ENCODE results near the gene PROK1.

The PROK1 gene

DNA sequence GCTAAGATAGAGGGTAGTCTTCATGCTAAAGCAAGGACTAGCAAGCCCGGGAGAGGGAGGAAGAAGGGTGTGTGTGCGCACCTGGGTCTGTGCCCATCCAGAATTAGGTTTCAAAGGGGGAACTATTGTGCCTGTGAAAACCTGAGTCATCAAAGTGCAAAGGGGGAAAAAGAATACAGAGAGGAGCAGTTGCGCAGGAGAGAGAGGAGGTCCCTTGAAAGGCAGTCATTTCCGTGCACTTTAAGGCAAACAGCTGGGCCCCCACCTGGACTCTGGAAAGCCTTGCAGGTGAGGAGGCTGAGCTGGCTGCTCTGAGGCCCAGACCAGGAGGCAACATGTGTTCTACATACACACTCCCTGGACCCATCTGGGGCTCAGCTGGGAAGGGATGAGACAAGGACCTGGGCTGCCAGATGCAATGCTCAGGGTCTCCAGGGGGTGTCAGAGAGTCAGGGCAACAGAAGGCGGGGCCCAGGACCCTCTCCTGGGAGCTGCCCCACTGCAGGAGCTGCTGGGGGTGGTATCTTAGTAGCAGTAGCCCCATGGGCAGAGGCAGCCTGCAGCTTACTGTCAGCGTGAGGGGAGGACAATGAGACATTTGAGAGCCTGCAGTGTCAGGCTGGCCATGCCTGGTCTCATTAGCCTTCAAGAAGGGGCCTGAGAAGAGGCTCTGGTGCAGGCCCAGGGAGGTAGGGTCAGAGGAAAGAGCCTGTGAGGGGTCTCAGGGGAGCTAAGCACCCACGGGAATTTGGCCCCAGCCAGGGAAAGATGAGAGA is 14.3 kb downstream of the PROK1 start:
- DNase-seq (ENCODE audit: low read depth in 2 of 2) = no peak

DNA sequence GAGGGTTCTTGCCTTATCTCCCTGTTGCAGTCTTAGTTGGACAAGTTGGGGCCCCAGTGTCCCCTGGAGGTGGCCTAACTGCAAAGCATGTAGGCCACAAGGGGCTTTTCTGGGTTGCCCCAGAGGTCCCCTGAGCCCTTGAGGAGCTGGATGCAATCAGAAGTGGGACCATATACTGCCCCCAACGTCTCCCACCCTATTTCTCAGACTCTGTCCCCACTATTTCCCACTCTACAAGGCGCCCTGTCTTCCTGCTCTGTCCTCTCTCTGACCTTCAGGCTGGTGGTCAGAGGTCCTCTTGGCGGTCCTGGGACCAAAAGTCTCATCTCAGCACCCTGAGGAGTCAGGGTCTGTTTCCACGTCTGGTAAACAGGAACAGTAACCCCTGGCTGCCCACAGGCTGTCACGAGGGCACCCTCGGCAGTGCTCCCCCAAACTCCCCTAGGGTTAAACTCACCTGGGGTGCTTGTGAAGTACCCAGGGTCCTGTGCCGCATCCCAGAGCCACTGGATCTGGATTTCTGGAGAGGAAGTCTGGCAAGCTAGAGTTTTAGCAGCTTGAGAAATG is 14.9 kb downstream of the PROK1 start:
- DNase-seq (ENCODE audit: low read depth in 2 of 2) = no peak

DNA sequence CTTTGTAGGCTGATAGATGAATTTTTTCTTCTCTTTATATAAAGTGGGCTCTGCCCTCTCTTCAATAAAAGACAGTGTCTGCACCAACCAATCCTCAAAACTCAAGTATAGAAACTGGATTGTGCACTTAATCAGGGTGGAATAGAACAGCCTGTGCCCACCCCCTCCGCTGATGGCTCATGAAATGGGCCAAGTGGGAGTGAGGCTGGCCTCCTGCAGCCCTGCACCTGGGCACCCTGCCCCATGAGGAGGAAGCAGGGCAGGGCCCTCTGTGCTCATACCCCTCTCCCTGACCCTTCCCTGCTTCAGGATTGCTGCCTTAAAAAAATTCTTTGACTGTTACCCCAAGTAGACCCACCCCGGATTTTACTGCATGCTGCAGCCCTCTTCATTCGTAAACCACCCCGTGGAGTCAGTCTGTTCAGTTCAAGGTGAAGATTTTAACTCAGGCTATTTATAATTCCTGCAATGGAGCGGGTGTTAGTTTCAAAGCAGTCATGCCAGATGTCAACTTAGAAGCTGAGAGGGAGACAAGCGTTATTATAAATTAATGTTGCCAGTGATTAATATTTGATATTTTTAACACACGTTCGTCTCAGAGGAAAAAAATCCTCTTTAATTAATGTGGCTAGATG is 15.8 kb downstream of the PROK1 start:
- no peak for DNase-seq (ENCODE audit: low read depth in 2 of 2)

DNA sequence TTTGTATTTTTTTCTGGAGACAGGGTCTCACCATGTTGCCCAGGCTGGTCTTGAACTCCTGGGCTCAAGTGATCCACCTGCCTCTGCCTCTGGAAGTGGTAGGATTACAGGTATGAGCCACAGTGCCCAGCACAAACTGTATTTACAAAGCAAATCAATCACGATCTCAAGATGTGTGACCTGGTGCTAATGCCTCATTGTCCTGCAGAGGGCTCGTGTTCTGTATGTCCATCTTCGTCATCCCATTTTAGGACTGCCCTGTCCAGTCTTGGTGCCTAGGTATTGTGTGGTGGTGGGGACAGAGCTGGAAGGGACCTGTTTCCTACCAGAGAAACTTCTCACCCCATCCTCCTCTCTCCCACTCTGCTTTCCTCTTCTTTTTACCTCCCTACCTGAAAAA is 20.2 kb downstream of the PROK1 start:
- no peak for DNase-seq (ENCODE audit: low read depth in 2 of 2)

DNA sequence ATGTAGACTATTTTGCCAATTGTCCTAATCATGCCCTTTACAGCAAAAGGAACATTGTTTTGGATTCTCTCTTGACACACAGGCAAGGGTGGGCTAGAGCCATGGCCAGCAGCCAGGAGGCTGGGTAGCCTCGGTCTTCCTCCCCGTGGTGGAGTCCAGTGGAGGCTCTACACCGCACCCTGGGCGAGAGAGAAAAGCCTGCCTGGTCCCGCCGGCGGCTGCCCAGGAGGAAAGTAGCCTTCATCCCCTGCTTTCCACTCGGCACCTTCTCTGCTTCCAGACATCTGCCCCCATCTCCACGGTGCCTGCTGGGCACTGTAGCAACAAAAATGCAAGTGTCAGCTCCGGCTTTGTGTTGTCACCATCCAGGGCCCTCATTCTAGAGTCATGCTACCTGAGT is 21.6 kb downstream of the PROK1 start:
- no peak for DNase-seq (ENCODE audit: low read depth in 2 of 2)

DNA sequence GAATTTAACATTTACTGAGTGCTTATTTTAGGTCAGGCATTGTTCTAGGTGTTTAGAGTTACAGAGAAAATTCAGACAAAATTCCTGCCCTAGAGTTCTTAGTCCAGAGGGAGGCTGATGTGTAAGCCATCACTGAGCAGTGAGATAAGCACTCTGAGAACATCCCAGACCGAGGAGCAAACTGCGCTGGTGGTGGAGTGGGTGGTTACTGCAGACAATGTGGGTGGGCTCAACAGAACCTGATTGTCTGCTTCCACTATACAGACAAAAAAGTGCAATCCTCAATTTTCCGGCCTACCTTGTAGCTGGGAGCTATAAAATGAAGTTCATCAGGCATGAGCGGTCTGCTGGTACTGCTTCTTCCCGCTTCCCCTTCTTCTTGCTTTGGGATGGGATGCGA is 23.5 kb downstream of the PROK1 start:
- no peak for DNase-seq (ENCODE audit: low read depth in 2 of 2)

DNA sequence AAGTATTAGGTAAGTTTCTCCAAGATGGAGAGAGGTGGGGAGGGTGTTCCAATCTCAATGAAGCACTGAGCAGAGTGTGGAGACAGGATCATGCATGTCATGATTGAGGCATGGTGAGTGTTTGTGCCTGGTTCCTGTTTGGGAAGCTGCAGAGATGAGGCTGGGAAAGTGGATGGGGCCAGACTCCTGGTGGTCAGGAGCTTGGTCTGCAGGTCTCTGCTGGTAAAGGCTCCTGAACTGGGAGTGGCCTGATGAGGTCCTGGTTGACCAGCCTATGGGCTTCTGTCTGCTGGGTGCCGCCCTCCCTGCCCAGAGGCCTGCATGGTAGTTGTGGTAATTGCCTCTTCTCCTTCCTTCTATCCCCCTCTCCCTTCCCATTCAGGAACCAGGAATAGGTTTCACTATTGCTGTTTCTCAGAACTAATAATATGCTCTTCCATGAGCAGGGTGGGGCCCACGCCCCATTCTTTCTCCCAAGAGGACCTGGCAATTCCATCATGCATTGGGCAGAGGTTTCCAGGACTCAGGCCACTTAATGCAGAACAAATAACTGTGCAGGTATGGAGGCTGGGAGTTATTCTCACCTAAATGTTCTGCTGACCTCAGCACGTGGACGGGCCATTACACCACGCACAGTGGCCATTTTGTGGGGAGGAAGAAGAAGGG is 24.5 kb downstream of the PROK1 start:
- DNase-seq (ENCODE audit: low read depth in 2 of 2) = no peak

DNA sequence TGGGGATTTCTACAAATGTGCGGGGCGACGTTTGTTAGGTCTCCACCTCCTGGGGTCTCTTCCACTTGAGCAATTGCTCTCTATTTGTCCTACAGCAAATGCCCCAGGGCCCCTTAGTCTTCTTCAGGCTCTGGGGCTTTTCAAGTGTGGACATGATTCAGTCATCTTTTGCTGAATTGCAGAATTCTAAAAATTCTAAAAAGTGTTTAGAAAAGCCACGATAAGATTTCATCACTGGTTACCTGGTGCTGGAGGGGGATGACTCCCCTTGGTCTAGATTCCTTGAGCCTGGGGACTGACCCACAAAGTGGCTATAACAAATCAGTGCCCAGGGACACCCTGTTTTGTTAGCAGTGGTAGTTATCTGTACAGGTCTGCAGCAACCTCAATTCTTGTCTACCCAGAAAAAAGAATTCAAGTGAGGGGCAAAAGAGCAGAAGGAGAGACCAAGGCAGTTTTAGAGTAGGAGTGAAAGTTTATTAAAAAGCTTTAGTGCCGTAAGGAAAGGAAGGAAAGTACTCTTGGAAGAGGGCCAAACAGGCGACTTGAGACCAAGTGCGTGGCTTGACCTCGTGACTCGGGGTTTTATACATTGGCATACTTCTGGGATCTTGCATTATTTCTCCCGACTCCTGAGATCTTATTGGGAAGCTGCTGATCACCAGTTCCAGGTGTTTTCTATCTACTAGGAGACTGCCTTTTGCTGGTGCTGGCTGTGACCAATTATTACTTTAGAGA is 25.2 kb downstream of the PROK1 start:
- DNase-seq (ENCODE audit: low read depth in 2 of 2) = no peak

DNA sequence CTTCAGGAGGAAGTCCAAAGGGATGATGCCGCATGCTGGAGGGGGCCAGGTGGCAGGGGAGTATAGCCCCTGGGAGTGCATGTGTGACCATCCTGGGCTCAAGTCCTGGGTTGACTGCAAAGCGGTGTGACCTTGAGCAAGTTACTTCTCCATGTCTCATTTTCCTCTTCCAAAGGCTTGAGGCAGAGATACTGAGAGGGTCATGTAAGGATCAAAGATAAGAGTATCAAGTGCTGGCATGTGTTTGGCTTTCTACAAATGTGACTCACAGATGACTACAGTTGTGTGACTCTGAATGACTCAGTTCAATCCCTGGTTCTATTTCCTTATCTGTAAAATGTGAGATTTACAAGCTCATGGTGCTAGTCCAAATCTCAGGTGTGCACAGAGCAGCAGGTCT is 26.1 kb downstream of the PROK1 start:
- DNase-seq (ENCODE audit: low read depth in 2 of 2) = no peak

DNA sequence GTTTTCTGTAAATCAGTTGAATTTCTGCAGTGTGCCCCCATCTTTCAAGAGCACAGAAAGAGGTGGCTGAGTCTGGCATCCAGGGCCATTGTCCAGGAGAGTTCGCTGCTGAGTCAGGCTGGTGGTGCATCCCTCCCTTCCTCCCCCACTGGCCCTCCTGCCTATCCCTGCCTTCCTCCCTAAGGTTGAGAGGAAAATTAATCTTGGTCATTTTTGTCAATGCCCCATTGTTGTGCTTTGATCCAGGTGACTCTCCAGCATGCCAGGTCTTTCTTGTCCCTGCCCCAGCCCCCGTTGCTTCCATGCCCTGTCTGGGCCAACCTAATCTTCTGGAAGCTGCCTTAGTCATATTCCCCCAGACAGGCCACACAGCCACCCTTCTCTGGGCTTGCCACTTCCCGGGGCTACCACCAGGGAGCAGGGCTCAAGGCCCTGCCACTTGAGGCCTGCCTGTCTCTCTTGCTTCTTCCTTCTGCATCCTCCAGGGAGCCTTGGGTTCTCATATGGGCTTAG is 26.6 kb downstream of the PROK1 start:
- DNase-seq (ENCODE audit: low read depth in 2 of 2) = no peak

DNA sequence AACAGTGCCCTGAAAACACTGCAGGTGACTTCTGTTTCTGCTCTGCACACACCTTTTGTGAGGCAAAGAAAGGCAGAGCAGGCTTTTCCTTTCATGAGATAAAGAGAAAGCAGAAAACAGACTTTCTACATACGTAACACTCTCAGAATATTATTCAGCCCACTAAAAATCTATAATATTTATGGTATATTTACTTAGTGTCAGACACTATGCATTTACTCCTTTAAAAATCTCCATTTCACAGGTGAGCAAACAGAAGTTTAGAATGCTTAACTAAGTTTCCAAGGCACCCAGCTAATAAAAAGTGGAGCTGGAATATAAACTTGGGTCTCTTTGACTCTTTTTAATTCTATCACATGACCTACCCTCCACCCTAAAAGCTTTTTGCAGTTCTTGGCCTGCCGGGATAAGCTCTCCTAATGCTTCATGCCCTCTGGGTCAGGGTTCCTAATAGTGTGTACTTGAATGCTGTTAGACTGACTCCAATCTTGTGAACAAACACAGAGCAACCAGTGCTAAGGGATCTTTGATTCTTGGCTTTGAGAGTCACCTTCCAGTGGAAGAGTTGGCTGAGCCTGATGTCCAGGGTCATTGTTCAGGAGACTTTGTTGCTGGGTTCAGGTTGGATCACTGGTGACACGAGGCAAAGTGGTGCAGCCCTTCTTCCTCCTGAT is 27.2 kb downstream of the PROK1 start:
- no peak for DNase-seq (ENCODE audit: low read depth in 2 of 2)

DNA sequence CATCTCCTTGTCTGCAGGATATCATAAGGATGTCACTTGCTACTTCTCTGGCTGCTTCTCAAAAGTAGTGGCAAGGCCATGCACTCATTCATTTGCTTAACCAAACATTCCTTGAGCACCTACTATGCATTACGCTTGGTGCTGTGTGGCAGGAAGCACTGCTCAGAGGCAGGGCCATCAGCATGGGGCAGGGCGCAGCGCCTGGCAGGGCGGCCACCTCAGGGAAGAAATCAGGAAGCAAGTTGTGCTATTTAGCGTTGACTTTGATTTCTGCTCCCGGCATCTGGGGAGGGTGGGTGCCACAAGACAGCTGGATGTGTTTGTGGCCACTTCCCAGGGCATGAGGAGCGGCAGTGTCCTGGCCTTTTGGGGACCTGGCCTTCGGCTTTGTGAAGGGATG is 27.9 kb downstream of the PROK1 start:
- no peak for DNase-seq (ENCODE audit: low read depth in 2 of 2)

DNA sequence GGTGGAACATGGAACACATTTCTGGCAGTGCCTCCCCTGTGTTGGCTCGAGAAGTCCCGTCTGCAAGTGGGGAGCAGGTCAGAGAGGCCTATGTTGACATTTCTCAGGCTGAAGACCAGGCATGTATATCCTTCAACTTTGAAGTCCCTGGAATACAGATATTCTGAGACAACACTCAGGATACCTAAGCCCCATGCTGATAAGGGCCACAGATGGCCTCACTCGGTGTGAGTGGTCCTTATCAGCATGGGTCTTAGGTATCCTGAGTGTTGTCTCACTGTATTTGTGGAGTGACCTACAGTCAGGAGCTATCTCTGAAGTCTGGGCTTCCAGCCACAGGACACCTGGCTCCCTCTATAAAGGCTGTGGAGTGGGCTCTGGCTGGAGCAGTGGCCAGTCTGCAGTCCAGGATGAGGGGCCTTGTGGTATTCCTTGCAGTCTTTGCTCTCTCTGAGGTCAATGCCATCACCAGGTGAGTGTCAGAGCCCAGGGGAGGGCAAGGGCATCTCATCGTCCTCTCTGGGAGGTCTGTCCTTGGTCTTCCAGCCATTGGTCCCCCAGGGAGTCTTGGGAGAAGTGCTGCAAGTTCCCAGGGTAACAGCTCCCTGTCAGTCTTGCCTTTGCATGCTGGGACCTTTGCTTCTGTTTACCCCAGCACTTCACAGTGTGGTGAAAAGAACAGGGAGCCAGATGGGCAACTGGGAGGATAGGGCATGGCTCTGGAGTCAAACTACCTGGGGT is 29.6 kb downstream of the PROK1 start:
- DNase-seq (ENCODE audit: low read depth in 2 of 2) = no peak

DNA sequence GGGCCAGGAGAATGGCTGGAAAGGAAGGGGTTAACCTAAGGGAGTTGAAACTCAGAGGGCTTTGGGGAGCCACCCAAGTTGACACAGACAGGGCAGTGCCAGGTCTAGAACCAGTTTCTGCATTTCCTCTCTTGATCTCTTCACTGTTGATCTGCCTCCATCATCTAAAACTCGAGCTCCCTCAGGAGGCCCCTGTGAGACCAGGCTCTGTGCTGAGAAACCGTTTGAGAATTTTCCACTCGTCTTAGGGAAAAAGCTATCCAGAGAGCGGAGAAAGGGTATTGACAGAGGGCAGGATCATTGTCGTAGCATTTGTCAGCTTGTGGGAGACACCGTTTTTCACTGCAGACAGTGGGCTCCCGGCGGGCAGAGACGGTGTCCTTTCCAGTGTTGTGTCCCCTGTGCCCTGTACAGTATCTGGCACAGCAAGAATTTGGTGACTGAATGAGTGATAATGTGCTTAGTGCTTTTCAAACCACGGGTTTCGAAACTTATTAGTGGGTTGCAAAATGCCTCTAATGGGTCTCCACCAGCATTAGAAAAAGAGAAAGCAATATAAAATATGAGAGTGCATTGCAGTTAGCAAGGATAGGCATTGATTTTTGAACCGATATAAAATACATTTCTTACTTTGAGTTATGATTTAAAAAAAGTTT is 31.1 kb downstream of the PROK1 start:
- DNase-seq (ENCODE audit: low read depth in 2 of 2) = no peak

DNA sequence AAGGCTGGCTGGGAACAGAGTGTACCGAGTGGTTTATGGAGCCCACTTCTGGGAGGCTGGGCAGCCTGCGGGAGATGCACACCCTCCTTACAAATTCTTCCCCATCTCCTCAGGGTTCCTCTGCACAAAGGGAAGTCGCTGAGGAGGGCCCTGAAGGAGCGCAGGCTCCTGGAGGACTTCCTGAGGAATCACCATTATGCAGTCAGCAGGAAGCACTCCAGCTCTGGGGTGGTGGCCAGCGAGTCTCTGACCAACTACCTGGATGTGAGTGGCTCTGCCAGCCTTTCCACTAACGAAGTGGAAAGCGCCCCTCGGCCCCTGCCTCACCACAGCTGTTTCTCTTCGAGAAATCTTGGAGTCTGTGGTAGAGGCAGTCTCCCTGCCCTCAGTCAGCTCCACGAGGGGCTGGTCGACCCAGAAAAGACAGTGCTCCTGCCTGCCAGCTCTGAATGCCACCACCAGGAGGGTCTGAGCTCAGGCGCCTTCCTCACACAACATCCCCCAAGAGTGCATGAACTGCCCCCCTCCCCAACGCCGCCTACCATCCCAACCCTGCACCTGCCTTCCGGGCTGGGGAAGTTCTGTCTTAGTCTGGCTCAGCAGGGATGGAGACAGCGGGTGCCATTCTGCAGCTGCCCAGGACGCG is 31.8 kb downstream of the PROK1 start:
- DNase-seq (ENCODE audit: low read depth in 2 of 2) = no peak

DNA sequence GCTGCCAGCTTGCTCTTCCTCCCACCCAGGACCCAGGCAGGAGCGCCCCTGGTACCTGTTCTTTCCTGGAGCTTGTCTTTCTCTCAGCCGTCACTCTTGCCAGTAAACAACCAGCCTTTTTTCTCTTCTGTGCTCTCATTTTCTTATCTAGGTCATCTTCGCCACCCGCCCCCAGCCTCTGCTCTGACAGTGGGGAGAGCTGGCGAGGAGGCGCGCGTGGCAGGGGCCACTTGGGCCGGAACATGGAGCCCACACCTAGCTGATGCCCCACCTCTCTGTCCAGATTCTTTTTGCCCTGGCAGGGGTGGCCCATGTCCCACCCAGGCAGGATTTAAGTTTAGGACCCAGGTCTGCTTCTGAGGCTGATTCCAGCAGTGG is 32.3 kb downstream of the PROK1 start:
- DNase-seq (ENCODE audit: low read depth in 2 of 2) = no peak

DNA sequence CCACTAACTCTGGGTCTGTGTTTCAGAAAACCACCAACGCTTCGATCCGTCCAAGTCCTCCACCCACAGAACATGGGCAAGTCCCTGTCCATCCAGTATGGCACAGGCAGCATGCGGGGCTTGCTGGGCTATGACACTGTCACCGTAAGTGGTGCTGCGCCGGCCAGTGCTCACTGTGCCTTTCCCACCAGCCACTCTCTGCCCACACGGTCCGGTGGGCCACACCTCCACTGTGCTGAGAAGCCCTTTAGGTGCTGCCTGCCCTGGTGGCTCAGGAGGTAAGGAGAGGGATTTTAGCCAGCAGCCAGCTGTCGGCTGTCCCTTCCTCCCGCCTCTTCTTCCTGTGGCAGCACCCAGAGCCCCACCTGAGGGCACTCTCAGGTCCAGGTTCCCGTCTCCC is 33.9 kb downstream of the PROK1 start:
- no peak for DNase-seq (ENCODE audit: low read depth in 2 of 2)

DNA sequence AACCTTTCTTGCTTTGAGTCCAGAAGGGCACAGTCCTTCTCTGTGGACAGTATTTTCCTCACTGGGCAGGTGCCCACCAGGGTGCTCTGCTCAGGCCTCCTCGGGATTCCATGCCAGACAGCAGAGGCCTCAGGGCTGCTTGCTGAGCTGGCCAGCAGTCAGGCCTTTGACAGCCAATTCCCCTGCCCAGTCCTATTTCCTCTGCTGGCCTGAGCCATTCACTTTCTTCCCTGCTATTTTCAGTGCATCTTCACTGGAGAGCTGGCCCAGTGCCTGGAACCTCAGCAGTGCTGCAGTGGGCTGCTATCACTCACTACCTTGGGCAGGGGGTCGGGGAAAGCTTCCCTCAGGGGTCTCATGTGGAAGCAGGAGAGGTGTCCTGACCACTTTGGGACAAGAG is 34.8 kb downstream of the PROK1 start:
- DNase-seq (ENCODE audit: low read depth in 2 of 2) = no peak

DNA sequence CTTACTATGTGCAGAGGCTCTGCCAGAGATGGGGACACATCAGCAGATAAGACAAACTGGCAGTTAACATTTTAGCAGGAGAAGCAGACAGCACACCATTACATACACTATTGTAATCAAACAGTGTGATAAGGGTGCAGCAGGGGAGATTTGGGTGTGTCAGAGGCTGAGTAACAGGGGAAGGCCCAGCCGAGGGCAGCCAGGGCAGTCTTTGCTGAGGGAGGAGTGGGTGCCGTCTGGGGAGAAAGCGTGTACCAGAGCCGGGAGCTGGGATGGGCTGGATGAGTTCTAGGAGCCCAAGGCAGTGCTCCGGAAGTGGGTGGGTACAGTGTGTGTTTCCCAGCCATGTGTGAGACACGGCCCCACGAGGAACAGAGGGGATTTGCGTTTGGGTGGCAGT is 36.8 kb downstream of the PROK1 start:
- no peak for DNase-seq (ENCODE audit: low read depth in 2 of 2)

DNA sequence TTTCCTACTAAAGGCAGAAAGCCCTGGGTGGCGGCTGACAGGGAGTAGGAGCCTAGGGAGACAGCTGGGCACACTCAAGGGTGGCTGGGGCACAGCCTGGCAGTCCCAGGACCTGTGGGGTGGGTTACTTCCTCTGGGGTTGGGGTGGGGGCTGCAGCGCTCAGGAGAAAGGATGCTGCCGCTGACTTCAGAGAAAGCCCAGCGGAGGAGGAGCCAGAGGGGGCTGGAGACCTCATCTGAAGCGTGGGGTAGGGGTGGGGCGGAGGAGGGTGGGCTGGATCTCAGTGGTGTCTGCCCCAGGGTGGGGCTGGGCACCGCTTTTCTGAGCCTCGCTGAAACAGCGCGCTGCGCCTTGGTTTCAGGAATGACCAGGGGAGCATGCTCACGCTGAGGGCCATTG is 37.2 kb downstream of the PROK1 start:
- DNase-seq (ENCODE audit: low read depth in 2 of 2) = no peak

All from activated CD4-positive, alpha-beta T cell treated with anti-CD3 and anti-CD28 coated beads for 24 hours (primary cell).